NB4 (cell line): ENCODE results near the gene LRRC10B.

Source experiments
- CTCF ChIP-seq: IDR thresholded peaks from one replicate; pipeline ENCODE4 v1.5.1; 2012; ENCODE audit warnings: low read depth, low read length
- POLR2A ChIP-seq: IDR thresholded peaks from 2 replicates; pipeline ENCODE4 v1.6.1; 2011; ENCODE audit warnings: mild to moderate bottlenecking; ENCODE audit not compliant: insufficient read length; ENCODE audit errors: extremely low read depth

DNA sequence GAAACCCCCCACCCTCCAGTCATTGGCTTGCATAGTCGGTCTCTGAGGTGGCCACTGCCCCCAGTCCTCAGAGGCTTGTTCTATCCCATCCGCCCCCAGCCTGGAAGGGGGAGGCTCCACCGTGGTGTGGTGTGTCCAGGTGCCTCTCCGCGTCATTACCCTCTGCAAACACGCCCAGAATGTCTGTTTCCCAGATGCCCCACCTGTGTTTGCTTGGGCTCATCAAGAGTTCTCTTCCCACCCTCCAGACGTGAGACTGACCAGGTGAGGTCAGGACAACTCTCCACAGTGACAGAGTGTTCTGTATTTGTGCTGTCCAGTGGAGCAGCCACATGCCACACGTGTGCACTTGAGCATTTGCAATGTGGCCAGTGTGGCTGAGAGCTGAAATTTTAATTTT lies 24.9 kb downstream of the LRRC10B start:
- no peak for TF ChIP-seq POLR2A
- no peak for TF ChIP-seq CTCF
